MM.1S (cell line): ENCODE data around the gene OSBPL5.
A peak's percentile ranks its signal among the peaks of the same experiment; 100 is the strongest.

ENCODE experiments used
- DNase-seq: peaks from one replicate; pipeline ENCODE4 v3.0.0-alpha.2; 2015
- H2AFZ ChIP-seq: fragments of 300-600 bp; sonication (generic); 2 replicates; pipeline ENCODE4 v1.6.0; 2016; ENCODE audit warnings: antibody characterized with exemption, low read length
- H3F3A ChIP-seq: fragments of 300-600 bp; sonication (generic); 2 replicates; pipeline ENCODE4 v1.6.1; 2016; ENCODE audit warnings: mild to moderate bottlenecking, antibody characterized with exemption, low read length, moderate library complexity, mixed read lengths; ENCODE audit not compliant: insufficient read depth
- H3K27ac ChIP-seq: fragments of 300-600 bp; sonication (generic); 2 replicates; pipeline ENCODE4 v1.5.1; 2016; ENCODE audit warnings: mild to moderate bottlenecking, low read length
- H3K27me3 ChIP-seq: fragments of 300-600 bp; sonication (generic); replicated peaks from 2 replicates; pipeline ENCODE4 v1.6.0; 2016; ENCODE audit warnings: low read length; ENCODE audit not compliant: insufficient read depth
- H3K36me3 ChIP-seq: fragments of 300-600 bp; sonication (generic); replicated peaks from 2 replicates; pipeline ENCODE4 v1.6.1; 2016; ENCODE audit warnings: mild to moderate bottlenecking, low read length, mixed read lengths; ENCODE audit not compliant: insufficient read depth
- H3K4me1 ChIP-seq: fragments of 300-600 bp; sonication (generic); 2 replicates; pipeline ENCODE4 v1.6.1; 2016; ENCODE audit warnings: low read length, mixed read lengths
- H3K4me2 ChIP-seq: fragments of 300-600 bp; sonication (generic); 2 replicates; pipeline ENCODE4 v1.6.0; 2016; ENCODE audit warnings: low read depth, low read length
- H3K4me3 ChIP-seq: fragments of 300-600 bp; sonication (generic); 2 replicates; pipeline ENCODE4 v1.5.1; 2016; ENCODE audit warnings: low read length, mixed read lengths
- H3K79me2 ChIP-seq: fragments of 300-600 bp; sonication (generic); 2 replicates; pipeline ENCODE4 v1.6.1; 2016; ENCODE audit warnings: mixed run types, low read length, mixed read lengths
- H3K9ac ChIP-seq: fragments of 300-600 bp; sonication (generic); 2 replicates; pipeline ENCODE4 v1.6.1; 2016; ENCODE audit warnings: low read length, mixed read lengths
- H3K9me2 ChIP-seq: fragments of 300-600 bp; sonication (generic); replicated peaks from 2 replicates; pipeline ENCODE4 v1.6.1; 2016; ENCODE audit warnings: mild to moderate bottlenecking, low read length, mixed read lengths; ENCODE audit not compliant: insufficient read depth
- H3K9me3 ChIP-seq: fragments of 300-600 bp; sonication (generic); replicated peaks from 2 replicates; pipeline ENCODE4 v1.6.1; 2016; ENCODE audit warnings: mild to moderate bottlenecking, low read length, mixed read lengths; ENCODE audit not compliant: insufficient read depth
- H4K20me1 ChIP-seq: fragments of 300-600 bp; sonication (generic); 2 replicates; pipeline ENCODE4 v1.6.1; 2016; ENCODE audit warnings: mild to moderate bottlenecking, low read length, moderate library complexity, mixed read lengths; ENCODE audit not compliant: insufficient read depth
- EZH2 ChIP-seq: fragments of 300-600 bp; sonication (generic); optimal IDR thresholded peaks from 2 replicates; pipeline ENCODE3; 2017; ENCODE audit warnings: low read depth, mild to moderate bottlenecking, antibody characterized with exemption, low read length, mixed read lengths
- EZH2phosphoT487 ChIP-seq: fragments of 300-600 bp; sonication (generic); IDR thresholded peaks from 2 replicates; pipeline ENCODE4 v1.6.1; 2018; ENCODE audit warnings: antibody characterized with exemption, low read length
- TF ChIP-seq, protein P1 (sequence below): fragments of 300-600 bp; sonication (generic); IDR thresholded peaks from 2 replicates; pipeline ENCODE4 v1.5.1; 2016; ENCODE audit warnings: antibody characterized with exemption, low read length, mixed read lengths

The OSBPL5 gene

DNA sequence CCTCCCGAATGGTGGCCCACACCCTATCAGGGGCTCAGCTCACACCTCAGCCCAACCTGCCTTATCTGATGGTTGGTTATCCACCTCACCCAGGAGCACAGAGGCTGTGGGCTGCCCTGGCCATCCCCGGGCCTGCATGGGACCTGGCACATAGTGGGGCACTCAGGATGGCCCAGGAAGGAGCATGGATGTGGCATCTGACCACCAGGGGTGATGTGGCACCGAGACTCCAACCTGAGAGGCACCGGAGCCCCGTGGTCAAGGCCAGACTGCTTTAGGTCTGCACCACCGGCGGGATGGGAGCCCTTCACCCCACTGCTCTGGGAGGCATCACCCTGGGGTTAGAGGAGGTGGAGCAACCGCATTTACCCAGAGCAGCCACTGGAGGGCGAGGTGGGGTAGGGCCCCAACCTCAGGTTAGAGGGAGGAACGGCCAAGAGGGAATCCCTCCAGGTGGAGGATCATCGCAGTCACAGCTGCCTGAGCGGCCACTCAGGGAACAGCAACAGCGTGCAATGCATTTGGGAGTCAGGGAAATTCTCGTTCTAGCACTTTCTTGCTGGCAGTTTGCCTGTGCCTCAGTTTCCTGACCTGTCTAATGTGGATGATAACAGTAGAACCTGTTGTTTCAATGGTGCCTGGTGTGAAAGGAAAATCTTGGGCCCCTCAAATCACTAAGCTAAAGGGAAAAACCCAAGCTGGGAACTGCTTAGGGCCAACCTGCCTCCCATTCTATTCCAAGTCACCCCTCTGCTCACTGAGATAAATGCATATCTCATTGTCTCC, 55.0 kb downstream of the OSBPL5 start:
- Histone ChIP-seq H3K27me3 (no peaks in the 10 kb centered on the region), H3K79me2 (no peaks in the 10 kb centered on the region), H3K9me2 (no peaks in the 10 kb centered on the region), H2AFZ (no peak overlapping the region), H3F3A (no peaks in the 10 kb centered on the region), H3K9me3 (no peaks in the 10 kb centered on the region), H3K9ac (no peak overlapping the region), H3K36me3 (no peaks in the 10 kb centered on the region), H3K4me1 (no peaks in the 10 kb centered on the region), H4K20me1 (no peaks in the 10 kb centered on the region), H3K4me3 (no peak overlapping the region), H3K4me2 (no peak overlapping the region), H3K27ac (no peak overlapping the region)
- peak; percentile 44 for DNase-seq
- TF ChIP-seq, protein P1, sequence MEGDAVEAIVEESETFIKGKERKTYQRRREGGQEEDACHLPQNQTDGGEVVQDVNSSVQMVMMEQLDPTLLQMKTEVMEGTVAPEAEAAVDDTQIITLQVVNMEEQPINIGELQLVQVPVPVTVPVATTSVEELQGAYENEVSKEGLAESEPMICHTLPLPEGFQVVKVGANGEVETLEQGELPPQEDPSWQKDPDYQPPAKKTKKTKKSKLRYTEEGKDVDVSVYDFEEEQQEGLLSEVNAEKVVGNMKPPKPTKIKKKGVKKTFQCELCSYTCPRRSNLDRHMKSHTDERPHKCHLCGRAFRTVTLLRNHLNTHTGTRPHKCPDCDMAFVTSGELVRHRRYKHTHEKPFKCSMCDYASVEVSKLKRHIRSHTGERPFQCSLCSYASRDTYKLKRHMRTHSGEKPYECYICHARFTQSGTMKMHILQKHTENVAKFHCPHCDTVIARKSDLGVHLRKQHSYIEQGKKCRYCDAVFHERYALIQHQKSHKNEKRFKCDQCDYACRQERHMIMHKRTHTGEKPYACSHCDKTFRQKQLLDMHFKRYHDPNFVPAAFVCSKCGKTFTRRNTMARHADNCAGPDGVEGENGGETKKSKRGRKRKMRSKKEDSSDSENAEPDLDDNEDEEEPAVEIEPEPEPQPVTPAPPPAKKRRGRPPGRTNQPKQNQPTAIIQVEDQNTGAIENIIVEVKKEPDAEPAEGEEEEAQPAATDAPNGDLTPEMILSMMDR, result peak; percentile 66
- TF ChIP-seq EZH2 (no peak), EZH2phosphoT487 (no peak)

DNA sequence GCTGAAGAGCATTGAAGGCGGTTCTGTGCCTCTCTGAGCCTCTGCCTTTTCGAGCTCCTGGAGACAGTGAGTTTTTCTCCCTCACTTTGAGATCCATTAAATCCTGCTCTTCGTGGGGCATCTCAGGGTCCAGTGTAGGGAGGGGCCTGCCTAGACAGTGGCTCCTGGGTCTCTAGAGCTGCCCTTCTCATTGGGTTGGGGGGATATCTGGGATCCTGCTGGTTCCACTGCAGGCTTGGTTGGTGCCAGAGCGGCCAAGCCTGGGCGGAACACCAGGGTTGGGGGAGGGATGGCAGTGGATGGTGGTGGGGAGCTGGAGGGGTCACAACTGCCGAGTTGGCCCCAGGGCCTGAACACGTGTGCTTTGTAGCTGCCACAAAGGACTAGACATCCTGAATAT, 55.7 kb downstream of the OSBPL5 start:
- no peak for DNase-seq
- no peaks in the 10 kb centered on the region for H3F3A ChIP-seq
- H3K79me2 ChIP-seq, result no peaks in the 10 kb centered on the region
- H4K20me1 ChIP-seq, result no peaks in the 10 kb centered on the region
- no peaks in the 10 kb centered on the region for H3K4me1 ChIP-seq
- H2AFZ ChIP-seq, result no peak overlapping the region
- no peak overlapping the region for H3K27ac ChIP-seq
- no peaks in the 10 kb centered on the region for H3K9me3 ChIP-seq
- no peak overlapping the region for H3K9ac ChIP-seq
- H3K27me3 ChIP-seq, result no peaks in the 10 kb centered on the region
- H3K4me3 ChIP-seq, result no peak overlapping the region
- no peak overlapping the region for H3K4me2 ChIP-seq
- TF ChIP-seq EZH2 (no peak), EZH2phosphoT487 (no peak)
- TF ChIP-seq, protein P1, result no peak
- H3K36me3 ChIP-seq, result no peaks in the 10 kb centered on the region
- no peaks in the 10 kb centered on the region for H3K9me2 ChIP-seq

GRCh38 chr11:3108183-3108721, 56.9 kb downstream of the OSBPL5 start:
- Histone ChIP-seq H3K4me3 (no peak overlapping the region), H3K4me2 (no peak overlapping the region), H3K27ac (no peak overlapping the region), H2AFZ (no peak overlapping the region), H3K4me1 (no peaks in the 10 kb centered on the region), H3K27me3 (no peaks in the 10 kb centered on the region), H3K79me2 (no peaks in the 10 kb centered on the region), H3K36me3 (no peaks in the 10 kb centered on the region), H3K9ac (no peak overlapping the region), H3K9me2 (no peaks in the 10 kb centered on the region), H3K9me3 (no peaks in the 10 kb centered on the region), H4K20me1 (no peaks in the 10 kb centered on the region), H3F3A (no peaks in the 10 kb centered on the region)
- no peak for TF ChIP-seq EZH2
- TF ChIP-seq, protein P1, result no peak
- TF ChIP-seq EZH2phosphoT487, result no peak
- DNase-seq, result no peak
